SK-N-SH treated with all-trans-retinoic acid at 6 μM for 48 hours (cell line): ENCODE results near the gene PLA2G3.

Experiments used
- ARNTL ChIP-seq: fragments of 450-650 bp; formaldehyde crosslinking; IDR thresholded peaks from 2 replicates; pipeline ENCODE4 v1.5.0; 2020; ENCODE audit warnings: low read depth, mild to moderate bottlenecking, moderate library complexity, borderline replicate concordance
- CREB5 ChIP-seq: fragments of 250-450 bp; sonication (Bioruptor Pico); IDR thresholded peaks from 2 replicates; pipeline ENCODE4 v1.5.1; 2020; ENCODE audit warnings: low read depth, mild to moderate bottlenecking, moderate library complexity
- ESRRG ChIP-seq: fragments of 250-450 bp; sonication (Bioruptor Pico); IDR thresholded peaks from 2 replicates; pipeline ENCODE4 v1.6.1; 2021; ENCODE audit warnings: mild to moderate bottlenecking
- OSR1 ChIP-seq: fragments of 250-450 bp; sonication (Bioruptor Pico); IDR thresholded peaks from 2 replicates; pipeline ENCODE4 v1.8.0; 2022; ENCODE audit warnings: moderate library complexity, mild to moderate bottlenecking, inconsistent platforms
- POU6F1 ChIP-seq: fragments of 250-450 bp; sonication (Bioruptor Pico); IDR thresholded peaks from 2 replicates; pipeline ENCODE4 v1.8.0; 2021; ENCODE audit warnings: low read depth, mild to moderate bottlenecking, moderate library complexity, borderline replicate concordance
- TOX ChIP-seq: fragments of 250-450 bp; sonication (Bioruptor Pico); IDR thresholded peaks from 2 replicates; pipeline ENCODE4 v1.8.0; 2021; ENCODE audit warnings: mild to moderate bottlenecking, moderate library complexity, borderline replicate concordance
- ZFP3 ChIP-seq: fragments of 250-450 bp; sonication (Bioruptor Pico); IDR thresholded peaks from 2 replicates; pipeline ENCODE4 v1.5.0; 2020; ENCODE audit warnings: mild to moderate bottlenecking, moderate library complexity
- ZNF70 ChIP-seq: fragments of 450-650 bp; formaldehyde crosslinking; IDR thresholded peaks from 2 replicates; pipeline ENCODE4 v1.5.0; 2020; ENCODE audit warnings: mild to moderate bottlenecking, moderate library complexity
- ZNF8 ChIP-seq: fragments of 450-650 bp; formaldehyde crosslinking; IDR thresholded peaks from 2 replicates; pipeline ENCODE4 v1.5.0; 2020; ENCODE audit warnings: mild to moderate bottlenecking, moderate library complexity
- TF ChIP-seq, protein P1 (sequence below): fragments of 250-450 bp; sonication (Bioruptor Pico); IDR thresholded peaks from 2 replicates; pipeline ENCODE4 v1.5.1; 2021; ENCODE audit warnings: mild to moderate bottlenecking, moderate library complexity

- TF ChIP-seq ESRRG (CRISPR knock-in tag) (no peak), POU6F1 (CRISPR knock-in tag) (no peak), ARNTL (no peak), ZNF8 (CRISPR knock-in tag) (no peak), ZNF70 (no peak), TOX (CRISPR knock-in tag) (no peak), OSR1 (no peak), ZFP3 (CRISPR knock-in tag) (no peak), CREB5 (CRISPR knock-in tag) (no peak)
- TF ChIP-seq, protein P1, sequence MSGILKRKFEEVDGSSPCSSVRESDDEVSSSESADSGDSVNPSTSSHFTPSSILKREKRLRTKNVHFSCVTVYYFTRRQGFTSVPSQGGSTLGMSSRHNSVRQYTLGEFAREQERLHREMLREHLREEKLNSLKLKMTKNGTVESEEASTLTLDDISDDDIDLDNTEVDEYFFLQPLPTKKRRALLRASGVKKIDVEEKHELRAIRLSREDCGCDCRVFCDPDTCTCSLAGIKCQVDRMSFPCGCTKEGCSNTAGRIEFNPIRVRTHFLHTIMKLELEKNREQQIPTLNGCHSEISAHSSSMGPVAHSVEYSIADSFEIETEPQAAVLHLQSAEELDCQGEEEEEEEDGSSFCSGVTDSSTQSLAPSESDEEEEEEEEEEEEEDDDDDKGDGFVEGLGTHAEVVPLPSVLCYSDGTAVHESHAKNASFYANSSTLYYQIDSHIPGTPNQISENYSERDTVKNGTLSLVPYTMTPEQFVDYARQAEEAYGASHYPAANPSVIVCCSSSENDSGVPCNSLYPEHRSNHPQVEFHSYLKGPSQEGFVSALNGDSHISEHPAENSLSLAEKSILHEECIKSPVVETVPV = no peak
These were observed 12.2 kb downstream of the PLA2G3 start for GRCh38 chr22:31128156-31128555.
